Breast epithelium (tissue), 4 donors: ENCODE results near the gene CPT1C. TPM values are rescaled to one million over a fixed set of nuclear protein-coding genes. Genes with fewer than 3 reads are reported as not detected.
"Not testable (repeated sequence)": the region's sequence is repeated elsewhere in the genome, so short reads cannot be mapped to it uniquely, and the experiment has no call there.

Source experiments
- DNase-seq, 2 donors: peaks; one replicate each; pipeline ENCODE4 v3.0.0-alpha.2; 2019; ENCODE audit warnings: low spot score in 2 of 2
- H3K27ac ChIP-seq, 2 donors: fragments of 200-600 bp; sonication (generic) in 1 of 2; one replicate each; pipeline ENCODE4 v1.5.1; 2016 to 2019; ENCODE audit warnings: mild to moderate bottlenecking in 1 of 2
- H3K27me3 ChIP-seq, 2 donors: fragments of 200-600 bp; sonication (generic) in 1 of 2; one replicate each; pipeline versions ENCODE4 v1.5.1 to v1.6.0; 2017 to 2019; ENCODE audit warnings: control low read depth in 1 of 2, mild to moderate bottlenecking in 1 of 2
- H3K36me3 ChIP-seq: fragments of 200-600 bp; one replicate; pipeline ENCODE4 v1.5.1; 2019
- H3K4me1 ChIP-seq, 2 donors: fragments of 200-600 bp; sonication (generic); one replicate each; pipeline ENCODE4 v1.5.1; 2016 to 2019; ENCODE audit warnings: control low read depth in 1 of 2
- H3K4me3 ChIP-seq, 3 donors: fragments of 200-600 bp; sonication (generic); 1 replicate in 2 of 3; 2 replicates in 1 of 3; pipeline ENCODE4 v1.5.1; 2016 to 2019; ENCODE audit warnings: mild to moderate bottlenecking in 3 of 3, moderate library complexity in 2 of 3
- H3K9me3 ChIP-seq, 2 donors: fragments of 200-600 bp; sonication (generic) in 1 of 2; one replicate each; pipeline ENCODE4 v1.5.1; 2016 to 2019; ENCODE audit warnings: control low read depth in 1 of 2
- CTCF ChIP-seq, 3 donors: fragments of 450-650 bp; IDR thresholded peaks; one replicate each; pipeline ENCODE4 v1.5.1; 2016 to 2017; ENCODE audit warnings: antibody characterized with exemption in 3 of 3, mild to moderate bottlenecking in 3 of 3, moderate library complexity in 3 of 3
- POLR2A ChIP-seq: fragments of 450-650 bp; IDR thresholded peaks from one replicate; pipeline ENCODE4 v1.6.1; 2016; ENCODE audit warnings: antibody characterized with exemption, mild to moderate bottlenecking, moderate library complexity
- POLR2AphosphoS5 ChIP-seq, 3 donors: sonication (generic); formaldehyde crosslinking; IDR thresholded peaks; one replicate each; pipeline ENCODE4 v1.6.1; 2017; ENCODE audit warnings: antibody characterized with exemption in 3 of 3
- intact Hi-C: fragments of 100-400 bp; cut with DNase I; formaldehyde crosslinking; loops from one replicate; pipeline ENCODE4 v1.15.1; 2023; ENCODE audit warnings: low total_unique reads
- total RNA-seq, 3 donors: library from RNA; depleted of rRNA; stranded (reverse); fragments of >200 nt; gene quantifications; one replicate each; pipeline ENCODE4 v1.1.0, GENCODE V29; 2016

CPT1C gene
- total RNA-seq, 3 donors from 2014 or later = 0.80 to 14.4 (median 2.8) TPM

- Histone ChIP-seq H3K27me3 (no peaks in the 10 kb centered on the region), H3K4me1 (no peaks in the 10 kb centered on the region), H3K9me3 (no peaks in the 10 kb centered on the region), H3K4me3 (peak overlapping the region in 1 of 3 donors; percentile 73), H3K27ac (no peak overlapping the region), H3K36me3 (no peaks in the 10 kb centered on the region)
- DNase-seq = no peak
- intact Hi-C loops = no loop called here
- no peak for TF ChIP-seq CTCF (IDR thresholded peaks at IDR 0.05)
- TF ChIP-seq POLR2AphosphoS5 (IDR thresholded peaks at IDR 0.05) = no peak
- no peak for TF ChIP-seq POLR2A
Measured at GRCh38 chr19:49718511-49718910, 27.6 kb downstream of the CPT1C start.

GRCh38 chr19:49718991-49719390, 28.1 kb downstream of the CPT1C start:
- H3K27ac ChIP-seq = no peak overlapping the region
- no peaks in the 10 kb centered on the region for H3K9me3 ChIP-seq
- no peaks in the 10 kb centered on the region for H3K36me3 ChIP-seq
- H3K4me1 ChIP-seq = no peaks in the 10 kb centered on the region
- H3K27me3 ChIP-seq = no peaks in the 10 kb centered on the region
- intact Hi-C loops = no loop called here
- no peak overlapping the region for H3K4me3 ChIP-seq
- no peak for DNase-seq
- no peak for TF ChIP-seq POLR2A

GRCh38 chr19:49719420-49719819, 28.5 kb downstream of the CPT1C start:
- DNase-seq, H3K36me3 ChIP-seq, H3K4me1 ChIP-seq, H3K9me3 ChIP-seq, intact Hi-C loops, H3K27ac ChIP-seq, H3K27me3 ChIP-seq, H3K4me3 ChIP-seq: not testable (repeated sequence)

- peak overlapping the region in 1 of 3 donors; percentile 39 for H3K4me3 ChIP-seq
- H3K27ac ChIP-seq = peak overlapping the region in 1 of 2 donors; percentile 83
- H3K4me1 ChIP-seq = no peaks in the 10 kb centered on the region
- H3K36me3 ChIP-seq = no peaks in the 10 kb centered on the region
- no peaks in the 10 kb centered on the region for H3K27me3 ChIP-seq
- intact Hi-C loops = no loop called here
- TF ChIP-seq POLR2AphosphoS5 (IDR thresholded peaks at IDR 0.05) (no peak), POLR2A (no peak), CTCF (IDR thresholded peaks at IDR 0.05) (no peak)
- DNase-seq = no peak
- H3K9me3 ChIP-seq = no peaks in the 10 kb centered on the region
Measured at GRCh38 chr19:49727217-49728030, 36.5 kb downstream of the CPT1C start.

- intact Hi-C loops = no loop called here
- TF ChIP-seq CTCF (IDR thresholded peaks at IDR 0.05) (no peak), POLR2A (no peak), POLR2AphosphoS5 (IDR thresholded peaks at IDR 0.05) (no peak)
- DNase-seq = no peak
- H3K9me3 ChIP-seq = no peaks in the 10 kb centered on the region
- no peak overlapping the region for H3K4me3 ChIP-seq
- no peaks in the 10 kb centered on the region for H3K4me1 ChIP-seq
- H3K27ac ChIP-seq = no peak overlapping the region
- no peaks in the 10 kb centered on the region for H3K27me3 ChIP-seq
- no peaks in the 10 kb centered on the region for H3K36me3 ChIP-seq
Measured at GRCh38 chr19:49730166-49730565, 39.2 kb downstream of the CPT1C start.

- intact Hi-C loops = no loop called here
- H3K4me1 ChIP-seq = no peaks in the 10 kb centered on the region
- no peaks in the 10 kb centered on the region for H3K9me3 ChIP-seq
- no peak for DNase-seq
- no peak overlapping the region for H3K27ac ChIP-seq
- H3K27me3 ChIP-seq = no peaks in the 10 kb centered on the region
- no peak for TF ChIP-seq CTCF (IDR thresholded peaks at IDR 0.05)
- no peak overlapping the region for H3K4me3 ChIP-seq
- H3K36me3 ChIP-seq = no peaks in the 10 kb centered on the region
Measured at GRCh38 chr19:49738268-49738667, 47.4 kb downstream of the CPT1C start.
